ENCODE data around the gene FAM180A.

DNA sequence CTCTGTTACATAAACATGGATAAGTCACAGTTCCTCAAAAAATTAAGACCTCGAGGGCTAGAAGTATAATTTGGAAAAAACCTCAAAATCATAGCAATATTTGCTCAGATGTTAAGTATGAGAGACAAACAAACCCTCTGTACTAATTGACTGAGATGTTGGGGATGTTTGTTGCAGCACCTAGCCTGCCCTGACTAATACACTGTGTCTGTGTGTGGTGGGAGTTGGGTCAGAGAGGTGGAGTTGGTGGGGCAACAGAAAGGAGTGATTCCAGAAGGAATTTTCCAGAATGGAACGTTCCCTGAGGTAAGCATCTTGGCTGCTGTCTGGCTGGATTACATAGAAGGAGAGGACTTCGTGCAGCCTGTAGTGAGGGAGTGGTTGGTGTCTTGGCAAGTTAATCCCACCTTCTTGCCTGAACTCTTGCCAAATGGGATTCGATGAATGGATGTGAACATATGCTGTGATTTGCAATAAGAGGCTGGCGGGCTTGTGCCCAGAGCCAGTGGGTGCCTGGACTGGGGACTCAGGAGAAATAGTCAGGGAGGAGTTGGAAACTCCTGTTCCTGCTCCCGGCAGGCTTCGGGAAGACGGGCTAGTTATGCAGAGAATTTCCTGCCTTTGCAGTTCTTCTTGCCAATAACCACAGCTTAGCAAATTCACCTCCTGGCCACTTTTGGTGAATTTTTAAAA, 9.3 kb upstream of the FAM180A start:
- TF ChIP-seq, protein P1, sequence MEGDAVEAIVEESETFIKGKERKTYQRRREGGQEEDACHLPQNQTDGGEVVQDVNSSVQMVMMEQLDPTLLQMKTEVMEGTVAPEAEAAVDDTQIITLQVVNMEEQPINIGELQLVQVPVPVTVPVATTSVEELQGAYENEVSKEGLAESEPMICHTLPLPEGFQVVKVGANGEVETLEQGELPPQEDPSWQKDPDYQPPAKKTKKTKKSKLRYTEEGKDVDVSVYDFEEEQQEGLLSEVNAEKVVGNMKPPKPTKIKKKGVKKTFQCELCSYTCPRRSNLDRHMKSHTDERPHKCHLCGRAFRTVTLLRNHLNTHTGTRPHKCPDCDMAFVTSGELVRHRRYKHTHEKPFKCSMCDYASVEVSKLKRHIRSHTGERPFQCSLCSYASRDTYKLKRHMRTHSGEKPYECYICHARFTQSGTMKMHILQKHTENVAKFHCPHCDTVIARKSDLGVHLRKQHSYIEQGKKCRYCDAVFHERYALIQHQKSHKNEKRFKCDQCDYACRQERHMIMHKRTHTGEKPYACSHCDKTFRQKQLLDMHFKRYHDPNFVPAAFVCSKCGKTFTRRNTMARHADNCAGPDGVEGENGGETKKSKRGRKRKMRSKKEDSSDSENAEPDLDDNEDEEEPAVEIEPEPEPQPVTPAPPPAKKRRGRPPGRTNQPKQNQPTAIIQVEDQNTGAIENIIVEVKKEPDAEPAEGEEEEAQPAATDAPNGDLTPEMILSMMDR (IDR thresholded peaks at IDR 0.05; ENCODE audit: low read depth, low read length, missing input control): no peak
- TF ChIP-seq JUND (IDR thresholded peaks at IDR 0.05) (no peak), TAF1 (conservative IDR thresholded peaks at IDR 0.05) (no peak), REST (IDR thresholded peaks at IDR 0.05) (no peak), YY1 (IDR thresholded peaks at IDR 0.05) (no peak), RAD21 (IDR thresholded peaks at IDR 0.05) (no peak), HNF4A (conservative IDR thresholded peaks at IDR 0.05) (no peak), RXRA (IDR thresholded peaks at IDR 0.05) (no peak), MAX (IDR thresholded peaks at IDR 0.05) (no peak), GABPA (IDR thresholded peaks at IDR 0.05 in 1 of 2, conservative IDR thresholded peaks at IDR 0.05 in 1 of 2) (no peak), ZBTB33 (IDR thresholded peaks at IDR 0.05) (no peak), SP1 (IDR thresholded peaks at IDR 0.05) (no peak)

Data from liver (tissue), 3 donors.